ENCODE measurements around the gene MORC2.

MORC2 gene

DNA sequence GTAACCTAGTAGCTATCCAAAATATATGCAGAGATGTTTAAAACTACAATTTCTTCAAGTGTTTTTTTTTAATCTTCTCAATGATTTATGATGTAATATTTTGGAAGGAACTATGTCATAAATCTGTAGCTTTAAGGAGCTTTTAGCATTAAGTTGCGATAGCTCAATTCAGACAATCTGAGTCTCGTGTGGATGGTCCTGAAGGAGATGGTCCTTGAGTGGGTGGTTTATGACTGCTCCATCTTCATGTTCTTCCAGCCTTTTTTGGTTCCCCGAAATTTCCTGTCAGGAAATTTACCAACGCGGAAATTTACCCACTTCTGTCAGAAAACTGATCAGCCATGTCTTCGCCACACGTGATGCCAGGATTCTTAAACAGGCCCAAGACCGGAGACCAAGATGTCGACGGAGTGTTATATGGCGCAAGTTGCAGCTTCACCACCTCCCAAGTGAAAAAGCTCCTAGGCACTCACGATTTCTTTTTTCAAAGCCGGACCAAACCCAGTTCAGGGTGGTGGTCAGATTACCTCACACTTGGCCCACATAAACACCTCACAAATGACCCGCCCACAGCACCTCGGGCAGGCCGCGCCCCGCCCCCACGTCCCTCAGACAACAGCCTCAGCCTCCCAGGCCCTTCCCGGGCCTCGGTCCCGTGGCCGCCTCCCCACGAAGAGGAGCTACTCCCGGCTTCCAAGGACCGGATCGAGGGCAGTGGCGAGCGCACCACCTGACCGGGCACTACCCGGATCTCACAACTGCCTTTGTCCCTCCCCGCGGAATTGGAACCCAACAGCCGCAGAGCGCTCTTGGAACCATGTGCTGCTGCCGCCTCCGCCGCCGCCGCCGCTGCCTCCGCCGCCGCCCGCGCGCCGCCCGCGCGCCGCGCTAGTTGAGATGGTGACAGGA is at the start of gene MORC2:
TSS of gene MORC2 (minus strand) at position 760 of the 909 bp plus-strand sequence. CDS start 885 bp downstream, outside the sequence.
- DNase-seq = peak; percentile 73

DNA sequence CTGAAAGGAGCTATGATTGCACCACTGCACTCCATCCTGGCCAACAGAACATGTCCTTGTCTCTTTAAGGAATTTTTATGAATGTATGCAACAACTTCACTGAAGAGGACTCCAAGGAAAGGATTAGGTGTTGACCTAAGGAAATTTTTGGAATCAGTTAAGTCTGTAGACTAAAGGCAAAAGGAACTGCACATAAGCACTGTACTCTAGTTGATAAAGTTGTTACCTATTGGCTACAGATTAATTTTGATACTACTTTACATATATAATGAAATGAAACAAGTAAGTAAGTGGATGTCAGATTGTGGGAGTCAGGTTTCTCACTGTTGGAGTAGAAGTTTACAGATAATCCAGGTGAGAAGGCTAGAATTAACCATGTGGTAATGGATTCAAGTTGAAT is 37.0 kb upstream of the MORC2 start:
- DNase-seq = no peak

- no peak for DNase-seq
Observed at GRCh38 chr22:31001124-31001770, 32.7 kb upstream of the MORC2 start.

DNA sequence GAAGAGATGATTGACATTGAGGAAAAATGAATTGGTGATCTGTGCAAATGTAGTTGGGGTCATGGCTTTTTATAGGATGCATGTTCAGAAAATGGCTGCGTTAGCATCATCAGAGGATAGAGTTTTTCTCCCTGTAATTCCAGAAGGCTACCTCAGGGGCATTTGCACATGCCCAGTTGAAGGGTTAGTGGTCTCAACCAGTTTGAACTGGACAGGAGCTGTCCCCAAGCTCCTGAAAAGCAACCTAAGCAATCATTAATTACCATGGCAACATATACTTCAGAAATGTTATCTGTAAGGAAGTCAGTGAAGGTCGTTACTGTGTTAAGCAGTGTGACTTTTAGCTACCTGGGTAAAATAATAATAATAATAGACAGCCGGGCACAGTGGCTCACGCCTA is 29.8 kb upstream of the MORC2 start:
- peak; percentile 1 for DNase-seq

DNA sequence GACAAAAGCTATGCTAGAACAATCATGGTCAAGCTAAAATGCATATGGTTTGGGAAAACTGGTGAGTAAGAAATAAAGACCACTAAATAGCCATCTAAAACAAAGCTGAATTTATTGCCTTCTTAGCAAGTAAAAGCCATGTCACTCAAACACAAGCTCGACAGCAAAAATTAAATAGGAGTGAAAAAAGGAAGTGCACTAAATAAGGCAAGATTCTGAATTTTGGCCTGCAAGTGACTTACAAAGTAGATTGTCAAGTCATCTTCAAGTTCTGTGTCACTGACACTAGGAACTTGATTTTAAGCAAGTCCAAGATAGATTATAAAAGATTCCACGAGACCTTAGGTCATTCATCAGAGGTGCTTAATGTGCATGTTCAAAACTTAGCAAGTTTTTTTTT is 27.9 kb upstream of the MORC2 start:
- no peak for DNase-seq

DNA sequence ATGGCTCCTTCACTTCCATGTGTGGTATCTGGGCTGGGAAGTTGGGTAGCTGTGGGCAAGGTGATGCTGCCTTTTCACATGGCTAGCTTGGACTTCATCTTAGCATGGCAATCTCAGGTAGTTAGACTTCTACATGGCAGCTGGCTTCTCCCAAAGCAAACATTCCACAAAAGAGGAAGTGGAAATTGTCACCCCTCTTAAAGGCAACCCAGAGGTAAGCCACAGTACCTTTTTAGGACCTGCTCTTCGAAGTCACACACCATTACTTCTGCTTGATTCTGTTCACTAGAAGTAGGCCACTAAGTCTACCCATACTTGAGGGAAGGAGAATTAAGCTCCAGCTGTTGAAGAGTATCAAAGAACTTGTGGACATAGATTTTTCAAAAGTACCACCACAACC is 26.4 kb upstream of the MORC2 start:
- no peak for DNase-seq

- no peak for DNase-seq
Observed at GRCh38 chr22:30992565-30992964, 24.0 kb upstream of the MORC2 start.

GRCh38 chr22:30990690-30991089 is 22.1 kb upstream of the MORC2 start:
- DNase-seq = no peak

DNA sequence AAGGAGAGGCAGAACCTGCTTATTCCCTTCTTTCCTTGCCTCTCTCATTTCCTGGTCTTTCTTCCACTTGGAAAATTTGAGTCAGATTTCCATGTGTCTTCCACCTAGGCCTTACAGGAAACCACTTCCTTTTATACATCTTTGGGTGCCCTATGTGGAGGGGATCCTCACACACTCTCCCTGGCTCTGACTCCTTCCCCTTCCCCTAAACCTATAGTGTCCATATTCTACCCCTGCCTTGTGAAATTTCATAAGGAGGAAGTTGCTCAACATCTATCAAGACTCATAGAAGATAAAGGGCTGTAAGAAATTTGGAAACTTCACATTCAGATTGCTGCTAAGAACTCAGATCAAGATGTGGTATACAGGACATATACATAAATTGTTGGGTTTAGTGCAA is 20.9 kb upstream of the MORC2 start:
- DNase-seq = no peak

DNA sequence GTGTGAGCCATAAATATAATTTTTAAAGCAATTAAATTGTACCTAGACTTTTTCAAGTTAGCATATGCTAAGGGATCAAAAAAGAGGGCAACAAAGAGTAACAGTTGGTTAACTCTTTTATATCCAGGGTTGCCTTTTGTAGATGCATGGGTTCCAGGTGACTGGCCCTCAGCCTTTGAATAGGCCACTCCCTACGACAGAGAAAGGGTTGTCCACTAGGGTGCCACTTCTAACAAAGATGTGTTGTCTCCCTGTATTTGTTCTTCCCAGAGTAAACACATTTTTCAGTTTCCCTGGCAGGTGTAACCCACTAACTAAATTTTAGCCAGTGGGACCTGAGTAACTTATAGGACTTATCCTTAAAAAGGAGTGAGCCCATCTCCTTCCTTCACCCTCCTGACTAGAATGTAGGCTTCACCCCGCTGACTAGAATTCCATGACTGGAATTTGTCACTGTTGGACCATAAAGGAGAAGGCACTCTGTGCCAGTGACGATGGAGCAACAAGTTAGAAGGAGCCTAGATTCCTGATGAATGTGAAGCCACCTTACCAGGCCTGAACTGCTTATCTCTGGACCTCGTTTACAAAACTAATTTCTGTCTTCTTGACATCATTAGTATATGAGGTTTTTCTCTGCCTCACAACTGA is 17.1 kb upstream of the MORC2 start:
- DNase-seq = peak; percentile 28

DNA sequence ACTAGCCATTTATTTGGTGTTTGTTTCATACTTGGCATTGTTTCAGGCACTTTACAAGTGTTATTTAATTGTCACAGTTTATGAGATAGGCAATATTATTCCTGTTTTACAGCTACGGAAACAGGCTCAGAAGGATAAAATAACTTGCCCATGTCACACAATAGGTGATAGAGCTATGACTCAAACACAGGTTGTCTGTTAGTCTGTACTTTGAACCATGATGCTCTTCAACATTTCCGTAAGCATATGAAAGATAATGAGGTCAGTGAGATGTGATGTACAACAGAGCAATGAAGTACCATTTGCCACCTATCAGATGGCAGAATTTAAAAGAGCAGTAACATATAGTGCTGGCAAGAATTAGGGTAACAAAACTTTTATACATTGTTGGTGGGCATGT is 15.7 kb upstream of the MORC2 start:
- peak; percentile 47 for DNase-seq

DNA sequence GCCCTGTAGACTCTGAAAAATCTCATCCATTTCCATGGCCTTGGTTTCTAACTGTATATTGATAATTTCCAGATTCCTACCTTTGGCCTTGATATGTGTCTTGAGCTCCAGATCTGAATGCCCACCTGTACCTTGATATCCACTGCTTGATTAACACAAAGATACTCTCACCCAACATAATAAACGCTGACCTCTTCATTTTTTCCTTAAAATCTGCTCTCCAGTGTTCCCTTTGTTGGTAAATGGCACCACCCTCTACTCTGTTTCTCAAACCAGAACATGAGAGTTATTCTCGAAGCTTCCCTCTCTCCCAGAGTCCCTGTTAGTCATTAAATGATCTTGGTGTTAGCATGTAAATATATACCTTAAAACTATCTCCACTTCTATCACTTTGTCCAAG is 13.9 kb upstream of the MORC2 start:
- no peak for DNase-seq

DNA sequence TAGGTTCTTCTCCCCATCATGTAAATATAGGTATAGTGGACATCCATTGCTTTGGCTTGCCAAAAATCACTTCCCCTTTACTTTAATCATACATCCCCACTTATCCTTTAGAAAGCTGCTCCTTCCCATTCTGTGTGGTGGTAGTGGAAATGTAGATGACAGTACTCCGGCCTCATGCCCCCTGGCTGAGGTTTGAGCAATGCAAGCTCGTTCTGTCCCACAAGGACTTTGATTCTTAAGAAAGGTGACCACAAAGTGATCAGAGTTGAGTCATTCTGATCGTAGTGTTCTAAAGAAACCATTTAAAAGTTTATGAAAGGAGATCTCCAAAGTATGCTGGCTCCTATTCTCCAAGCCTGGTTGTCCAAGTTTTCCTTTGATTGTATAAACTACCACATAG is 11.4 kb upstream of the MORC2 start:
- DNase-seq = no peak

DNA sequence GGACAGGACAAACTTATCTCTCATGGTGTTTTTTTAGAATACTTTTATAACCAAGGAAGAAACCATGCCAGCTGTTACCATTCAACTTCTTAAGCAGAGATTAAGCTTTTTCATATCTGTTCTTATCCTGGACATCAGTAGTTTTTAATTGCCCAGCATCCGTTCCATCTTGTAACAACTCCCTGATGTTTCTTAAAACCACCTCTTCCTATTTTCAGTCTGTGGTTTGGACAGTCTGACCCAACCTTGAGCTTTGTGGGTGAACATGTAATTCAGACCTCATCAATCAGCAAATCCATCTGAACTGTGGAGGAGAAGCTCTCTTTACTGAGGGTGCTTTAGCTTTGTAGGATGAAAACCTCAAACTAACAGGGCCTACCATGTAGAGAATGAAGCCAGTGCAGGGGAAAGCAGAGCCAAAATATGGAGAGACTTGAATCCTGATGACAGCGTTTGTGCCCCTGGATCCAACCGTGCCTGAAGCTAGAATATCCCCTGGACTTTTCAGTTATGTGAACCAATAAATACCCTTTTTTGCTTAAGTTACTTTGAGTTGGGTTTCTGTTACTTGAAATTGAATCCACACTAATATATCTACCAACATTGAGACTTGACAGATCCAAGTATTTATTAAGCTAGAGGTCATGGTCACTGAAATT is 9.9 kb upstream of the MORC2 start:
- no peak for DNase-seq

GRCh38 chr22:30970356-30970746 is 1.8 kb upstream of the MORC2 start:
- no peak for DNase-seq

DNA sequence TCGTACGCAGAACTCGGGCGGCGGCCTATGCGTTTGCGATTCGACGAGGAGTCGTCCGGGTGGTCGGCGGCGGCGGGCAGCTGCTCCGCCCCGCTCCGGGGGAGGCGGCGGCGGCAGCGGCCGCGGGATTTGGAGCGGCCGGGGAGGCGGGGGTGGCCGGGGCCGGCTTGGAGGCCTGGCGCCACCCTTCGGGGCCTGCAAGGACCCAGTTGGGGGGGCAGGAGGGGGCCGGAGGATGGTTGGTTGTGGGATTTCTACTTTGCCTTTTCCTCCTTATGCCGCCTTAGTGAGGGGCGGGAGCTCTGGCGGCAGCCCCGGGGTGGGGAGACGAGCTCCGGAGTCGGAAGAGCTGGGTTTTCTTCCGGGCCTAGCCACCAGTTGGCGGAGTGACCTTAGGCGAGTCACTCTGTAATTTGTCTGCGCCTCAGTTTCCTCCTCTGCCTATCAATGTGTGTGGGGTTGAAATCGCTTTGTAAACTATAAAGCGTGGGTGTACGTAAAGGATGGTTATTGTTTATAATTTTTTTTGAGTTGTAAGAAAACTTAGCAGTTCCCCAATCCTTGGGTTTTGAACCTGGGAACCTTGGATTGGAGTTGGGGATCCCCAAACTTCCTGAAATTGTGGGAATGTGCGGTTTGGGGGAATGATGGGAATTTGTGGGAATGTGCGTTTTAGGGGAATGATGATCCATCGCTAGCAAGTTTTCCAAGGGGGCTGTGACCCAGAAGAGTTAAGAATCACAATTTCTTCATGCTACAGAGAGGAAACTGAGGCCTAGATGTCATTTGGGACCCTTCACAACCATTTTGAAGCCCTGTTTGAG is 1.2 kb upstream of the MORC2 start:
- peak; percentile 41 for DNase-seq

DNA sequence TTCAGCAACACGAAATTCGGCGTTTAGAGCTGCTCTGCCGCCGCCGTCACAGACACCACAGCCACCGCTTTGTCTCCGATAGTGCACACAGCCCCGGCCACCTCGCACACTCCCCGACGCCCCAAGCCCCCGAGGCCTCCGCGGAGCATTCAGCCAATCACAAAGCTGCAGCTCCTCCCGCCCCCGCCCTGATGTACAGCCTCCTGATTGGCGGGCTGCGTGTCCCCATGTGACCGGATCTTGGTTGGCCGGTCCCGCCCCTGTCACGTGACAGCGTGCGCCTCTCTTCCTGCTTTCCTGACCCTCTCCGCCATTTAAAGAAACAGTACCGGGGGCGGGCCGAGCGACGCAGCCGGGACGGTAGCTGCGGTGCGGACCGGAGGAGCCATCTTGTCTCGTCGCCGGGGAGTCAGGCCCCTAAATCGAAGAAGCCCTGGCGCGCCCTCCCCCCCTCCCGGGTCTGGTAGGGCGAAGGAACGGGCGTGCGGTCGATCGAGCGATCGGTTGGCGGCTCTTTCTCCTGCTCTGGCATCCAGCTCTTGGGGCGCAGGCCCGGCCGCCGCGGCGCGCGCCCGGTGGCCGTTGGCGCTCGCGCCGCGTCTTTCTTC is 454 bp upstream of the MORC2 start, which contains the start of gene TUG1:
TSS of gene TUG1 (plus strand) at position 342 of the 608 bp plus-strand sequence.
- DNase-seq = peak; percentile 92

DNA sequence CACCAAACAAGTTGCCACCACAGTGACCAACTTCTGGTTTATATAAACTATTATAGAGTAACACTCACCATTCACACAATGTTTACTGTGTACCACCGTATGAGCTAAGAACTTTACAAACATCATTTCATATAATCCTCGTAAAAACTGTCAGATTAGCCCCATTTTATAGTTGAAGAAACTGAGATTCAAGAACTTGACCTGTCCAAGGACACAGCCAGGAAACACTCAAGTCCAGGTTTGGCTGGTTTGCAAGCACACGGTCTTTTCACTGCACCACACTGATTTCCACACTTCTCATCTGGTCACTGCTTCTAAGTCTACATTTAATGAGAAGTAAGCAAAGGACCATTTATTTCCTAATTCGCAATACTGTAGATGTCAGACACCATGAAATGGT is 3.7 kb downstream of the MORC2 start:
- no peak for DNase-seq

GRCh38 chr22:30955153-30955552 is 13.4 kb downstream of the MORC2 start:
- no peak for DNase-seq

DNA sequence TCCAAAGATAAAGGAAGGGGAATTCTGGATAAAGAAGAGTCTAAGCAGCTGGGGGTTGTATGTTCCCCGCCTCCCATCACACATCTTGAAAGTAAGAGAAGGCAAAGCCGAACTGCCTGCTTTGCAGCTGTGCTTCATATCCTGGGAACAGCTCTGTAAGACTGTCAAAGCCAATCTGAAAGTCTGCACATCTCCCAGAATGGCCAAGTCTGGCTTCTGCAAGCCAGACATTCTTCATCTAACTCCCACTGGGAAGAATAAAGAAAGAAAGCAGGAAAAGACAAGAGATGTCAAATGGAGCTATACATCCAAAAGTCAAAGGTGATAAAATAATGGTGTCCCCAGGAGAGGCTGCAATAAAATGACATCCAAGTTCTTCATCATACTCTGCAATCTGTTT is 15.4 kb downstream of the MORC2 start:
- DNase-seq = no peak

DNA sequence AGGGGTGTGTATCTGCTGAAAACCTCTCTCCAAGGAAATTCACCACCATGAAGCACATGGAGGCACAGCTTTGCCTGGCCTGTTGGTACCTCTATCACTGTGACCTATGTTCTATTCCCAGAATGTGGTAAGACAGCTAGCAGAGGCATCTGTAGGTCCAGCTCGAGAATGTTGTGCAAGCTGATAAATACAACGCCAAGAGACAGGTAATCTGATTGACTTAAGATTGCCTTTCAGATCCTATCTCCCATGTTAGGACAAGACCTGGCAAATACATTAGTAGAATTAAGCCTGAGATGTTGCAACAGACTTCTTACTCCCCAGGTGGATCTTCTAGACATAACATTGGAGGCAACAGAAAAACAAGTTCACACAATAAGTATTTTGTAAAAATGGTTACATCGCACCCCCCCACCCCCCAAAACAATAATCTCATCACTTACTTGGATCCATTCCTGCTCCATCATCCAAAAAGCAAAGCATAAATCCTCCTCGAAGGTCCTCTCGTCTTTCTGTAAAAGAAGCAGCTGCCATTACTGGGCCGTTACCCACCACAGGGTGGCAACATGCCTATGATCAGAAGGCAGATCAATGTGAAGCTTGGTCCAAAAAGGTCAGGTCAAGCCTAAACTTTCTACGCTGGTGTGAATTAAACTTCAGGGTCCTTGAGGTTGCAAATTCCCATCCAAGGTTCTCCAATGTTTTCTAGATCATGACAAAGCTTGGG is 18.5 kb downstream of the MORC2 start:
- DNase-seq = no peak
